Natural killer cell (primary cell): Measurements from ENCODE around the gene FOSB. TPM values are rescaled to one million over a fixed set of nuclear protein-coding genes. Genes with fewer than 3 reads are reported as not detected.
A peak's percentile ranks its signal among the peaks of the same experiment; 100 is the strongest.

ENCODE experiments used
- ATAC-seq, 3 donors: fragments of 150-1000 bp in 2 of 3; fragments of 200-7000 bp in 1 of 3; cut with Tn5 transposase; 1 replicate in 1 of 3; 2 replicates in 2 of 3; pipeline ENCODE4 v1.10.0; 2021; ENCODE audit warnings: mild to moderate bottlenecking in 2 of 3, moderate library complexity in 2 of 3
- DNase-seq, 2 donors: peaks; one replicate each; pipeline versions ENCODE4 v3.0.0 to v3.0.0-alpha.2; 2013 to 2021; ENCODE audit warnings: mixed read lengths in 1 of 2
- H3K27ac ChIP-seq: one replicate; pipeline ENCODE4 v1.5.1; 2013; ENCODE audit warnings: mild to moderate bottlenecking, low read length
- H3K27me3 ChIP-seq: one replicate; pipeline ENCODE4 v1.6.1; 2013; ENCODE audit warnings: low read length; ENCODE audit not compliant: control insufficient read depth, insufficient read depth
- H3K36me3 ChIP-seq: one replicate; pipeline ENCODE4 v1.6.1; 2013; ENCODE audit warnings: low read length; ENCODE audit not compliant: control insufficient read depth, insufficient read depth
- H3K4me1 ChIP-seq: one replicate; pipeline ENCODE4 v1.6.1; 2013; ENCODE audit warnings: low read length; ENCODE audit not compliant: control insufficient read depth, insufficient read depth
- H3K4me3 ChIP-seq: one replicate; pipeline ENCODE4 v1.5.1; 2013; ENCODE audit warnings: low read length
- H3K9me3 ChIP-seq: one replicate; pipeline ENCODE4 v1.6.1; 2013; ENCODE audit warnings: low read length; ENCODE audit not compliant: control insufficient read depth, insufficient read depth
- H3K27ac Mint-ChIP-seq, 2 donors: one replicate each; pipeline ENCODE4 v1.8.0; 2022; ENCODE audit warnings: mild to moderate bottlenecking in 2 of 2, mixed read lengths in 2 of 2, moderate library complexity in 1 of 2
- H3K27me3 Mint-ChIP-seq, 2 donors: one replicate each; pipeline ENCODE4 v1.8.0; 2022; ENCODE audit warnings: low read depth in 2 of 2, mixed read lengths in 2 of 2
- H3K36me3 Mint-ChIP-seq: one replicate; pipeline ENCODE4 v1.8.0; 2022; ENCODE audit warnings: mixed read lengths
- H3K4me1 Mint-ChIP-seq, 2 donors: one replicate each; pipeline ENCODE4 v1.8.0; 2022; ENCODE audit warnings: mixed read lengths in 2 of 2
- H3K4me3 Mint-ChIP-seq: one replicate; pipeline ENCODE4 v1.8.0; 2022; ENCODE audit warnings: mild to moderate bottlenecking, moderate library complexity, mixed read lengths
- H3K9me3 Mint-ChIP-seq, 2 donors: one replicate each; pipeline ENCODE4 v1.8.0; 2022; ENCODE audit warnings: mixed read lengths in 2 of 2
- CTCF ChIP-seq: fragments of 200-600 bp; IDR thresholded peaks from one replicate; pipeline ENCODE4 v1.8.0; 2022; ENCODE audit warnings: antibody characterized with exemption
- WGBS: methylation state at CpG from one replicate; pipeline ENCODE4 v1.1.7; 2013; ENCODE audit warnings: missing lambda C conversion rate; ENCODE audit not compliant: insufficient coverage; 5-methylcytosine and 5-hydroxymethylcytosine counted together
- intact Hi-C: fragments of 100-400 bp; cut with micrococcal nuclease; formaldehyde crosslinking; loops from one replicate; pipeline ENCODE4 v1.14.2; 2022
- total RNA-seq, 4 donors: library from RNA; stranded (reverse); fragments of 120-200 nt in 1 of 4; gene quantifications; one replicate each; pipeline versions ENCODE4 v1.2.3 to v1.2.4, GENCODE V29; 2013 to 2022

Gene FOSB
- total RNA-seq, 3 donors from 2014 or later (not counting 1 experiment from before 2014, with no cell fraction given), result 784 to 1,837 (median 1,121) TPM

GRCh38 chr19:45505151-45505995, 37.6 kb downstream of the FOSB start:
- peaks cover 31% of the 10 kb centered on the region for H3K4me1 ChIP-seq
- Mint-ChIP-seq H3K4me1 (peaks cover 17 to 37% of the 10 kb centered on the region in 2 donors), H3K4me3 (peak overlapping the region; percentile 78), H3K36me3 (no peaks in the 10 kb centered on the region), H3K9me3 (no peaks in the 10 kb centered on the region), H3K27ac (peak overlapping the region; percentile 81 to 97), H3K27me3 (no peaks in the 10 kb centered on the region)
- TF ChIP-seq CTCF, result no peak
- WGBS, result 88% methylated on average over 5 of the region's 8 CpGs
- H3K27ac ChIP-seq, result peak overlapping the region; percentile 93
- intact Hi-C loops, result no loop called here
- ATAC-seq (no peak), DNase-seq (no peak)
- H3K9me3 ChIP-seq, result no peaks in the 10 kb centered on the region
- no peak overlapping the region for H3K4me3 ChIP-seq
- H3K27me3 ChIP-seq, result no peaks in the 10 kb centered on the region
- no peaks in the 10 kb centered on the region for H3K36me3 ChIP-seq

GRCh38 chr19:45505996-45506245, 38.1 kb downstream of the FOSB start:
- ATAC-seq, result no peak
- no peaks in the 10 kb centered on the region for H3K27me3 ChIP-seq
- Mint-ChIP-seq H3K27ac (peak overlapping the region; percentile 81 to 97), H3K4me3 (peak overlapping the region; percentile 78), H3K27me3 (no peaks in the 10 kb centered on the region), H3K4me1 (peaks cover 23 to 40% of the 10 kb centered on the region in 2 donors), H3K9me3 (no peaks in the 10 kb centered on the region), H3K36me3 (no peaks in the 10 kb centered on the region)
- no peak for DNase-seq
- peaks cover 36% of the 10 kb centered on the region for H3K4me1 ChIP-seq
- H3K27ac ChIP-seq, result peak overlapping the region; percentile 93
- TF ChIP-seq CTCF, result no peak
- no peaks in the 10 kb centered on the region for H3K9me3 ChIP-seq
- H3K4me3 ChIP-seq, result peak overlapping the region; percentile 98
- no peaks in the 10 kb centered on the region for H3K36me3 ChIP-seq
- intact Hi-C loops, result loop anchor here (1.0 kb wide), 1 partner anchor 9 kb away; the partner anchor contains the start of gene RTN2
- WGBS, result 93% methylated on average over 2 of the region's 5 CpGs

GRCh38 chr19:45506246-45506988, 38.6 kb downstream of the FOSB start:
- Histone ChIP-seq H3K27ac (peak overlapping the region; percentile 93), H3K4me3 (peak overlapping the region; percentile 98), H3K36me3 (no peaks in the 10 kb centered on the region), H3K4me1 (peaks cover 40% of the 10 kb centered on the region), H3K9me3 (no peaks in the 10 kb centered on the region), H3K27me3 (no peaks in the 10 kb centered on the region)
- H3K27ac Mint-ChIP-seq, result peak overlapping the region; percentile 81 to 97
- H3K4me1 Mint-ChIP-seq, result peaks cover 28 to 40% of the 10 kb centered on the region in 2 donors
- H3K4me3 Mint-ChIP-seq, result peak overlapping the region; percentile 92
- ATAC-seq (peak; percentile 74 to 89 (median 78)), DNase-seq (peak; percentile 97 to 98)
- TF ChIP-seq CTCF, result peak; percentile 53
- H3K9me3 Mint-ChIP-seq, result no peaks in the 10 kb centered on the region
- H3K36me3 Mint-ChIP-seq, result no peaks in the 10 kb centered on the region
- 2% methylated on average over 37 of the region's 47 CpGs for WGBS
- no peaks in the 10 kb centered on the region for H3K27me3 Mint-ChIP-seq
- intact Hi-C loops, result loop anchor here (1.0 kb wide), 1 partner anchor 9 kb away; the partner anchor contains the start of gene RTN2
